ENCODE results near the gene ZCWPW1. TPM values are rescaled to one million over a fixed set of nuclear protein-coding genes. Genes with fewer than 3 reads are reported as not detected.

Gene ZCWPW1
- total and polyA plus RNA-seq, 2 of the 13 experiments (the other 11 are each of a cell fraction or from before 2014, with no cell fraction given) = 2.4 to 2.5 TPM

DNA sequence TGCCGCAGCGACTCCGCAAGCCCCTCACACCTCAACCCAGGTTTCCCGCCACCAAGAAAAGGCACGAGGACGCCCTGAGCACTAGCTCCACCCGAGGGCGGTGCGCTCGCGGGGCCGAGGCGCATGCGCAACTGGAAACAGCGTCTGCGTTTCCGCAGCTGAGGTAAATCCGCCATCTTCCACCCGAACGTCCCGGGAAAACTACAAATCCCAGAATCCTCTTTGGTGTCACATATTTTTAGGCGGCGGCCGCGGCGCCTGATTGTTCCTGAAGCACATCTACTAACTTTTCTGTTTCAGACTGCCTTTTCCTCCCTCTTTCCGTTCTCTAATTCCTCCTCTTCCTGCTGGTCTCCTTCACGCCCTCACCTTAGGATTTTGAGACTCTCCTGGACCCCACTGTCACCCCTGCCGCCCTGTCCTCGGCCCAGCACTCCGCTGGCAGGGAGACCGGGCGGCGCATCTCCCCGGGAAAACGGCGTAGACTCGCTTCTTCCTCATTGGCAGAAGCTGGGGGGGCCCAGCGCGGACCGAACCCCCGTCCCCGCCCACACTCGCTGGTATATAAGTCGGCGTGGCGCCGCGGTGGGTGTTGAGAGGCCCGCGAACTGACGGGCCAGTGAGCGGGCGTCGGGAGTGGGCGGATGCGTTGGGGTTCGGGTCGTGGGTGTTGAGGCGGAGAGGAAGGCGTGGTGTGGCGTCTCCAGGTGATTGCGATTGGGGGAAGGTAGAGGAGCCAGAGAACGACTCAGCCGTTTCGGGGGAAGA is at the start of gene ZCWPW1 (continued):
- TF ChIP-seq, protein P1, sequence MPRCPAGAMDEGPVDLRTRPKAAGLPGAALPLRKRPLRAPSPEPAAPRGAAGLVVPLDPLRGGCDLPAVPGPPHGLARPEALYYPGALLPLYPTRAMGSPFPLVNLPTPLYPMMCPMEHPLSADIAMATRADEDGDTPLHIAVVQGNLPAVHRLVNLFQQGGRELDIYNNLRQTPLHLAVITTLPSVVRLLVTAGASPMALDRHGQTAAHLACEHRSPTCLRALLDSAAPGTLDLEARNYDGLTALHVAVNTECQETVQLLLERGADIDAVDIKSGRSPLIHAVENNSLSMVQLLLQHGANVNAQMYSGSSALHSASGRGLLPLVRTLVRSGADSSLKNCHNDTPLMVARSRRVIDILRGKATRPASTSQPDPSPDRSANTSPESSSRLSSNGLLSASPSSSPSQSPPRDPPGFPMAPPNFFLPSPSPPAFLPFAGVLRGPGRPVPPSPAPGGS (CRISPR knock-in tag; IDR thresholded peaks at IDR 0.05) = no peak
- TF ChIP-seq CC2D1A (CRISPR knock-in tag; IDR thresholded peaks at IDR 0.05) (no peak), FIP1L1 (IDR thresholded peaks at IDR 0.05; ENCODE audit: borderline replicate concordance, insufficient read depth, low read depth, low read length) (no peak), ZNF761 (CRISPR knock-in tag; conservative IDR thresholded peaks at IDR 0.05) (peak; percentile 82; the same call in 1 of the 2 replicates), ZNF343 (CRISPR knock-in tag; IDR thresholded peaks at IDR 0.05) (no peak), ZNF672 (CRISPR knock-in tag; IDR thresholded peaks at IDR 0.05) (no peak), KAT8 (CRISPR knock-in tag; IDR thresholded peaks at IDR 0.05) (peak; percentile 77), ZNF549 (CRISPR knock-in tag; IDR thresholded peaks at IDR 0.05) (0 out of 2 replicates have a peak, but pooled peaks have one; percentile 15), TBX2 (CRISPR knock-in tag; IDR thresholded peaks at IDR 0.05; ENCODE audit: borderline replicate concordance) (0 out of 2 replicates have a peak, but pooled peaks have one; percentile 45), MAF1 (CRISPR knock-in tag; IDR thresholded peaks at IDR 0.05; ENCODE audit: borderline replicate concordance) (0 out of 2 replicates have a peak, but pooled peaks have one; percentile 69), PHF20 (CRISPR knock-in tag; IDR thresholded peaks at IDR 0.05) (peak; percentile 68), ZNF563 (CRISPR knock-in tag; IDR thresholded peaks at IDR 0.05) (peak; percentile 85), TAF1 (CRISPR knock-in tag; IDR thresholded peaks at IDR 0.05) (peak; percentile 85), ZNF850 (CRISPR knock-in tag; conservative IDR thresholded peaks at IDR 0.05) (0 out of 2 replicates have a peak, but pooled peaks have one; percentile 82), ZNF724P (CRISPR knock-in tag; IDR thresholded peaks at IDR 0.05; ENCODE audit: borderline replicate concordance) (peak; percentile 89; the same call in 1 of the 2 replicates), ZNF441 (CRISPR knock-in tag; IDR thresholded peaks at IDR 0.05; ENCODE audit: borderline replicate concordance) (peak; percentile 27; the same call in 1 of the 2 replicates), ZNF598 (CRISPR knock-in tag; IDR thresholded peaks at IDR 0.05; ENCODE audit: borderline replicate concordance) (peak; percentile 95), GTF3A (CRISPR knock-in tag; conservative IDR thresholded peaks at IDR 0.05) (0 out of 2 replicates have a peak, but pooled peaks have one; percentile 18), RAD51 (IDR thresholded peaks at IDR 0.05; ENCODE audit: borderline replicate concordance) (no peak), KDM4B (CRISPR knock-in tag; IDR thresholded peaks at IDR 0.05) (no peak)
- TF ChIP-seq, protein P2, sequence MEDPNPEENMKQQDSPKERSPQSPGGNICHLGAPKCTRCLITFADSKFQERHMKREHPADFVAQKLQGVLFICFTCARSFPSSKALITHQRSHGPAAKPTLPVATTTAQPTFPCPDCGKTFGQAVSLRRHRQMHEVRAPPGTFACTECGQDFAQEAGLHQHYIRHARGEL (CRISPR knock-in tag; IDR thresholded peaks at IDR 0.05) = peak; percentile 41; the same call in 1 of the 2 replicates
- TF ChIP-seq, protein P3, sequence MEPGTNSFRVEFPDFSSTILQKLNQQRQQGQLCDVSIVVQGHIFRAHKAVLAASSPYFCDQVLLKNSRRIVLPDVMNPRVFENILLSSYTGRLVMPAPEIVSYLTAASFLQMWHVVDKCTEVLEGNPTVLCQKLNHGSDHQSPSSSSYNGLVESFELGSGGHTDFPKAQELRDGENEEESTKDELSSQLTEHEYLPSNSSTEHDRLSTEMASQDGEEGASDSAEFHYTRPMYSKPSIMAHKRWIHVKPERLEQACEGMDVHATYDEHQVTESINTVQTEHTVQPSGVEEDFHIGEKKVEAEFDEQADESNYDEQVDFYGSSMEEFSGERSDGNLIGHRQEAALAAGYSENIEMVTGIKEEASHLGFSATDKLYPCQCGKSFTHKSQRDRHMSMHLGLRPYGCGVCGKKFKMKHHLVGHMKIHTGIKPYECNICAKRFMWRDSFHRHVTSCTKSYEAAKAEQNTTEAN (CRISPR knock-in tag; conservative IDR thresholded peaks at IDR 0.05) = 0 out of 2 replicates have a peak, but pooled peaks have one; percentile 40
- TF ChIP-seq, protein P4, sequence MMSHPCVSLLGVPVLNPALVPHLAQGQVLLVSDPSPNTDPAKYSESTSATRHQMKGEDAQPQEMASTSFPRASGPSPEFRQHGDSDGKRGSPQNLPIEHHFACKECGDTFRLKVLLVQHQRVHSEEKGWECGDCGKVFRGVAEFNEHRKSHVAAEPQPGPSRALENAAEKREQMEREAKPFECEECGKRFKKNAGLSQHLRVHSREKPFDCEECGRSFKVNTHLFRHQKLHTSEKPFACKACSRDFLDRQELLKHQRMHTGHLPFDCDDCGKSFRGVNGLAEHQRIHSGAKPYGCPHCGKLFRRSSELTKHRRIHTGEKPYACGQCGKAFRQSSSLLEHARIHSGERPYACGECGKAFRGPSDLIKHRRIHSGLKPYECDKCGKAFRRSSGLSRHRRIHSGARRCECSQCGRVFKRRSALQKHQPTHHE (CRISPR knock-in tag; IDR thresholded peaks at IDR 0.05; ENCODE audit: borderline replicate concordance) = no peak; the same call in 1 of the 2 replicates
- TF ChIP-seq, protein P5, sequence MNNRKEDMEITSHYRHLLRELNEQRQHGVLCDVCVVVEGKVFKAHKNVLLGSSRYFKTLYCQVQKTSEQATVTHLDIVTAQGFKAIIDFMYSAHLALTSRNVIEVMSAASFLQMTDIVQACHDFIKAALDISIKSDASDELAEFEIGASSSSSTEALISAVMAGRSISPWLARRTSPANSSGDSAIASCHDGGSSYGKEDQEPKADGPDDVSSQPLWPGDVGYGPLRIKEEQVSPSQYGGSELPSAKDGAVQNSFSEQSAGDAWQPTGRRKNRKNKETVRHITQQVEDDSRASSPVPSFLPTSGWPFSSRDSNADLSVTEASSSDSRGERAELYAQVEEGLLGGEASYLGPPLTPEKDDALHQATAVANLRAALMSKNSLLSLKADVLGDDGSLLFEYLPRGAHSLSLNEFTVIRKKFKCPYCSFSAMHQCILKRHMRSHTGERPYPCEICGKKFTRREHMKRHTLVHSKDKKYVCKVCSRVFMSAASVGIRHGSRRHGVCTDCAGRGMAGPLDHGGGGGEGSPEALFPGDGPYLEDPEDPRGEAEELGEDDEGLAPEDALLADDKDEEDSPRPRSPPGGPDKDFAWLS (CRISPR knock-in tag; IDR thresholded peaks at IDR 0.05; ENCODE audit: borderline replicate concordance) = no peak

All from HepG2 (cell line).